Peyer's patch (tissue), 4 donors: Measurements from ENCODE around the gene MUC21. TPM values are rescaled to one million over a fixed set of nuclear protein-coding genes. Genes with fewer than 3 reads are reported as not detected.

Experiments
- DNase-seq, 3 donors: peaks; one replicate each; pipeline ENCODE4 v3.0.0-alpha.2; 2017 to 2019
- H3K27ac ChIP-seq, 4 donors: fragments of 200-600 bp; sonication (generic); one replicate each; pipeline ENCODE4 v1.5.1; 2016 to 2019
- H3K27me3 ChIP-seq, 2 donors: fragments of 200-600 bp; sonication (generic); one replicate each; pipeline ENCODE4 v1.5.1; 2019
- H3K36me3 ChIP-seq, 3 donors: fragments of 200-600 bp; sonication (generic); one replicate each; pipeline ENCODE4 v1.5.1; 2016 to 2019
- H3K4me1 ChIP-seq, 4 donors: fragments of 200-600 bp; sonication (generic); one replicate each; pipeline ENCODE4 v1.5.1; 2016 to 2019
- H3K4me3 ChIP-seq, 4 donors: fragments of 200-600 bp; sonication (generic); 1 replicate in 3 of 4; 2 replicates in 1 of 4; pipeline ENCODE4 v1.5.1; 2016 to 2019; ENCODE audit warnings: mild to moderate bottlenecking in 1 of 4
- H3K9me3 ChIP-seq, 4 donors: fragments of 200-600 bp; sonication (generic); one replicate each; pipeline ENCODE4 v1.5.1; 2016 to 2019; ENCODE audit warnings: mild to moderate bottlenecking in 1 of 4
- CTCF ChIP-seq, 6 experiments: fragments of 450-650 bp in 4 of 6; fragments of 200-600 bp in 2 of 6; sonication (generic) in 1 of 6; IDR thresholded peaks; one replicate each; pipeline ENCODE4 v1.5.1; 2017 to 2019; ENCODE audit warnings: antibody characterized with exemption in 6 of 6, mild to moderate bottlenecking in 3 of 6, moderate library complexity in 1 of 6
- POLR2A ChIP-seq, 2 donors: fragments of 450-650 bp; IDR thresholded peaks; one replicate each; pipeline ENCODE4 v1.5.1; 2017; ENCODE audit warnings: antibody characterized with exemption in 2 of 2, mild to moderate bottlenecking in 2 of 2, moderate library complexity in 2 of 2
- total RNA-seq, 4 donors: library from RNA; depleted of rRNA; stranded (reverse); fragments of >200 nt; gene quantifications; one replicate each; pipeline ENCODE4 v1.1.0, GENCODE V29; 2016

The MUC21 gene
- not detected for total RNA-seq

GRCh38 chr6:30983439-30983838 lies at the start of gene MUC21:
Gene MUC21, plus strand, starts transcription at chr6:30983718. Its CDS starts 241 bp downstream, at chr6:30983959.
- no peaks in the 10 kb centered on the region for H3K36me3 ChIP-seq
- no peak within 1 kb of the TSS for H3K27ac ChIP-seq
- no peak within 1 kb of the TSS for H3K4me3 ChIP-seq
- no peaks in the 10 kb centered on the region for H3K4me1 ChIP-seq
- no peaks in the 10 kb centered on the region for H3K9me3 ChIP-seq
- no peaks in the 10 kb centered on the region for H3K27me3 ChIP-seq
- no peak for DNase-seq
- TF ChIP-seq POLR2A (IDR thresholded peaks at IDR 0.05), result no peak
- no peak for TF ChIP-seq CTCF (IDR thresholded peaks at IDR 0.05)

- Histone ChIP-seq H3K4me1 (no peaks in the 10 kb centered on the region), H3K4me3 (no peak overlapping the region), H3K27me3 (no peaks in the 10 kb centered on the region), H3K9me3 (no peaks in the 10 kb centered on the region), H3K27ac (no peak overlapping the region), H3K36me3 (no peaks in the 10 kb centered on the region)
- TF ChIP-seq CTCF (IDR thresholded peaks at IDR 0.05) (no peak), POLR2A (IDR thresholded peaks at IDR 0.05) (no peak)
- no peak for DNase-seq
Measured at GRCh38 chr6:30935018-30935417, 48.5 kb upstream of the MUC21 start.

GRCh38 chr6:30937265-30937664 lies 46.3 kb upstream of the MUC21 start:
- DNase-seq, result no peak
- no peaks in the 10 kb centered on the region for H3K27me3 ChIP-seq

GRCh38 chr6:30938730-30939129 lies 44.8 kb upstream of the MUC21 start:
- Histone ChIP-seq H3K27me3 (no peaks in the 10 kb centered on the region), H3K9me3 (no peaks in the 10 kb centered on the region), H3K4me3 (no peak overlapping the region), H3K4me1 (peaks cover 0 to 5% (median 0%) of the 10 kb centered on the region in 4 donors), H3K27ac (no peak overlapping the region), H3K36me3 (no peaks in the 10 kb centered on the region)
- TF ChIP-seq POLR2A (IDR thresholded peaks at IDR 0.05) (no peak), CTCF (IDR thresholded peaks at IDR 0.05) (no peak)
- DNase-seq, result no peak

More at GRCh38 chr6:30937265-30937664, 46.3 kb upstream of the MUC21 start:
- Histone ChIP-seq H3K4me1 (no peaks in the 10 kb centered on the region), H3K27ac (no peak overlapping the region), H3K9me3 (no peaks in the 10 kb centered on the region), H3K4me3 (no peak overlapping the region), H3K36me3 (no peaks in the 10 kb centered on the region)
- TF ChIP-seq POLR2A (IDR thresholded peaks at IDR 0.05) (no peak), CTCF (IDR thresholded peaks at IDR 0.05) (no peak)

GRCh38 chr6:30939473-30939872 lies 44.0 kb upstream of the MUC21 start:
- Histone ChIP-seq H3K4me1 (peaks cover 0 to 5% (median 0%) of the 10 kb centered on the region in 4 donors), H3K27me3 (no peaks in the 10 kb centered on the region), H3K9me3 (no peaks in the 10 kb centered on the region), H3K4me3 (no peak overlapping the region), H3K27ac (no peak overlapping the region), H3K36me3 (no peaks in the 10 kb centered on the region)
- TF ChIP-seq CTCF (IDR thresholded peaks at IDR 0.05) (no peak), POLR2A (IDR thresholded peaks at IDR 0.05) (no peak)
- DNase-seq, result no peak
